MM.1S (cell line): Measurements from ENCODE around the gene CNOT2.

ENCODE experiments used
- DNase-seq: peaks from one replicate; pipeline ENCODE4 v3.0.0-alpha.2; 2015
- H2AFZ ChIP-seq: fragments of 300-600 bp; sonication (generic); 2 replicates; pipeline ENCODE4 v1.6.0; 2016; ENCODE audit warnings: antibody characterized with exemption, low read length
- H3F3A ChIP-seq: fragments of 300-600 bp; sonication (generic); 2 replicates; pipeline ENCODE4 v1.6.1; 2016; ENCODE audit warnings: mild to moderate bottlenecking, antibody characterized with exemption, low read length, moderate library complexity, mixed read lengths; ENCODE audit not compliant: insufficient read depth
- H3K27ac ChIP-seq: fragments of 300-600 bp; sonication (generic); 2 replicates; pipeline ENCODE4 v1.5.1; 2016; ENCODE audit warnings: mild to moderate bottlenecking, low read length
- H3K27me3 ChIP-seq: fragments of 300-600 bp; sonication (generic); replicated peaks from 2 replicates; pipeline ENCODE4 v1.6.0; 2016; ENCODE audit warnings: low read length; ENCODE audit not compliant: insufficient read depth
- H3K36me3 ChIP-seq: fragments of 300-600 bp; sonication (generic); replicated peaks from 2 replicates; pipeline ENCODE4 v1.6.1; 2016; ENCODE audit warnings: mild to moderate bottlenecking, low read length, mixed read lengths; ENCODE audit not compliant: insufficient read depth
- H3K4me1 ChIP-seq: fragments of 300-600 bp; sonication (generic); 2 replicates; pipeline ENCODE4 v1.6.1; 2016; ENCODE audit warnings: low read length, mixed read lengths
- H3K4me2 ChIP-seq: fragments of 300-600 bp; sonication (generic); 2 replicates; pipeline ENCODE4 v1.6.0; 2016; ENCODE audit warnings: low read depth, low read length
- H3K4me3 ChIP-seq: fragments of 300-600 bp; sonication (generic); 2 replicates; pipeline ENCODE4 v1.5.1; 2016; ENCODE audit warnings: low read length, mixed read lengths
- H3K79me2 ChIP-seq: fragments of 300-600 bp; sonication (generic); 2 replicates; pipeline ENCODE4 v1.6.1; 2016; ENCODE audit warnings: mixed run types, low read length, mixed read lengths
- H3K9ac ChIP-seq: fragments of 300-600 bp; sonication (generic); 2 replicates; pipeline ENCODE4 v1.6.1; 2016; ENCODE audit warnings: low read length, mixed read lengths
- H3K9me2 ChIP-seq: fragments of 300-600 bp; sonication (generic); replicated peaks from 2 replicates; pipeline ENCODE4 v1.6.1; 2016; ENCODE audit warnings: mild to moderate bottlenecking, low read length, mixed read lengths; ENCODE audit not compliant: insufficient read depth
- H3K9me3 ChIP-seq: fragments of 300-600 bp; sonication (generic); replicated peaks from 2 replicates; pipeline ENCODE4 v1.6.1; 2016; ENCODE audit warnings: mild to moderate bottlenecking, low read length, mixed read lengths; ENCODE audit not compliant: insufficient read depth
- H4K20me1 ChIP-seq: fragments of 300-600 bp; sonication (generic); 2 replicates; pipeline ENCODE4 v1.6.1; 2016; ENCODE audit warnings: mild to moderate bottlenecking, low read length, moderate library complexity, mixed read lengths; ENCODE audit not compliant: insufficient read depth
- EZH2 ChIP-seq: fragments of 300-600 bp; sonication (generic); optimal IDR thresholded peaks from 2 replicates; pipeline ENCODE3; 2017; ENCODE audit warnings: low read depth, mild to moderate bottlenecking, antibody characterized with exemption, low read length, mixed read lengths
- EZH2phosphoT487 ChIP-seq: fragments of 300-600 bp; sonication (generic); IDR thresholded peaks from 2 replicates; pipeline ENCODE4 v1.6.1; 2018; ENCODE audit warnings: antibody characterized with exemption, low read length
- TF ChIP-seq, protein P1 (sequence below): fragments of 300-600 bp; sonication (generic); IDR thresholded peaks from 2 replicates; pipeline ENCODE4 v1.5.1; 2016; ENCODE audit warnings: antibody characterized with exemption, low read length, mixed read lengths

Gene CNOT2

DNA sequence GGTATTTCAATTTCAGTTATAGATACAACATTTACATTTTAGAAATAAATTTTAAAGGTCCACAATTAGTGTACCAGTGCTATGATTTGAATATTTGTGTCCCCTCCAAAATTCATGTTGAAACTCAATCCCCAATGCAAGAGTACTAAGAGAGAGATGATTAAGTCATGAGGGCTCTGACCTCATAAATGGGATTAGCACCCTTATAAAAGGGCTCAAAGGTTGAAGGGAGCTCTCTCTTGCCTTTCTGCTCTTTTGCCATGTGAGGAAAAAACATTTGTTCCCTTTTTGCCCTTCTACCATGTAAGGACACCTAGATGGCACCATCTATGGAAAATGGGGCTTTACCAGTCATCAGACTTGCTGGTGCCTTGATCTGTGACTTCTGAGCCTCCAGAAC lies 25.8 kb upstream of the CNOT2 start:
- H3F3A ChIP-seq: no peaks in the 10 kb centered on the region
- no peak overlapping the region for H2AFZ ChIP-seq
- no peak for DNase-seq
- H3K79me2 ChIP-seq: no peaks in the 10 kb centered on the region
- no peak for TF ChIP-seq EZH2phosphoT487
- TF ChIP-seq EZH2: no peak
- H3K9me3 ChIP-seq: no peaks in the 10 kb centered on the region
- no peaks in the 10 kb centered on the region for H4K20me1 ChIP-seq
- no peaks in the 10 kb centered on the region; the same call in 1 of the 2 replicates for H3K36me3 ChIP-seq
- no peak overlapping the region for H3K27ac ChIP-seq
- no peak overlapping the region for H3K4me2 ChIP-seq
- no peak overlapping the region for H3K9ac ChIP-seq
- no peaks in the 10 kb centered on the region for H3K27me3 ChIP-seq
- H3K4me1 ChIP-seq: no peaks in the 10 kb centered on the region
- no peak overlapping the region for H3K4me3 ChIP-seq
- H3K9me2 ChIP-seq: 0 out of 2 replicates have a peak, but pooled peaks cover 3% of the 10 kb centered on the region

DNA sequence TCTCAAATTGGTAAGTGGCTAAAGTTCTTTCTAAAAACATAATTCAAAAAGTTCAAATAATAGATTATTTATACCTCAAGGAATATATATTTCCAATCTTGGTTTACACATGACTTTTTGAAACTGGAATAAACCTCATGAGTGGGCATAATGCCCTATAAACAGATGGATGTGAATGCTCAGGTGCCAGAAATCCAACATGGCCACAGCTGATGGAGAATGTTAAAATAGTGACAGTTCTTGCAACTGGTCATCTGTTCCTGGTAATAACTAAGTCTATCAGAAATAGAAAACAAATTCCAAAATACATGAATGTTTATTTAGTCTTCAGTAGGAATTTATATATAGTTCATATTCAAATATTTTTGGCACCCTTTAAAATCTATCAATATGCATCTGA lies 21.6 kb upstream of the CNOT2 start:
- DNase-seq: no peak
- Histone ChIP-seq H3K79me2 (no peaks in the 10 kb centered on the region), H3K4me1 (no peaks in the 10 kb centered on the region), H3K4me2 (no peak overlapping the region), H2AFZ (no peak overlapping the region), H3K9me2 (0 out of 2 replicates have a peak, but pooled peaks cover 3% of the 10 kb centered on the region), H3K27ac (no peak overlapping the region), H3K9ac (no peak overlapping the region), H4K20me1 (no peaks in the 10 kb centered on the region), H3K27me3 (no peaks in the 10 kb centered on the region), H3K4me3 (no peak overlapping the region), H3F3A (no peaks in the 10 kb centered on the region), H3K9me3 (no peaks in the 10 kb centered on the region), H3K36me3 (no peaks in the 10 kb centered on the region; the same call in 1 of the 2 replicates)
- TF ChIP-seq EZH2phosphoT487 (no peak), EZH2 (no peak)
- TF ChIP-seq, protein P1, sequence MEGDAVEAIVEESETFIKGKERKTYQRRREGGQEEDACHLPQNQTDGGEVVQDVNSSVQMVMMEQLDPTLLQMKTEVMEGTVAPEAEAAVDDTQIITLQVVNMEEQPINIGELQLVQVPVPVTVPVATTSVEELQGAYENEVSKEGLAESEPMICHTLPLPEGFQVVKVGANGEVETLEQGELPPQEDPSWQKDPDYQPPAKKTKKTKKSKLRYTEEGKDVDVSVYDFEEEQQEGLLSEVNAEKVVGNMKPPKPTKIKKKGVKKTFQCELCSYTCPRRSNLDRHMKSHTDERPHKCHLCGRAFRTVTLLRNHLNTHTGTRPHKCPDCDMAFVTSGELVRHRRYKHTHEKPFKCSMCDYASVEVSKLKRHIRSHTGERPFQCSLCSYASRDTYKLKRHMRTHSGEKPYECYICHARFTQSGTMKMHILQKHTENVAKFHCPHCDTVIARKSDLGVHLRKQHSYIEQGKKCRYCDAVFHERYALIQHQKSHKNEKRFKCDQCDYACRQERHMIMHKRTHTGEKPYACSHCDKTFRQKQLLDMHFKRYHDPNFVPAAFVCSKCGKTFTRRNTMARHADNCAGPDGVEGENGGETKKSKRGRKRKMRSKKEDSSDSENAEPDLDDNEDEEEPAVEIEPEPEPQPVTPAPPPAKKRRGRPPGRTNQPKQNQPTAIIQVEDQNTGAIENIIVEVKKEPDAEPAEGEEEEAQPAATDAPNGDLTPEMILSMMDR: no peak

DNA sequence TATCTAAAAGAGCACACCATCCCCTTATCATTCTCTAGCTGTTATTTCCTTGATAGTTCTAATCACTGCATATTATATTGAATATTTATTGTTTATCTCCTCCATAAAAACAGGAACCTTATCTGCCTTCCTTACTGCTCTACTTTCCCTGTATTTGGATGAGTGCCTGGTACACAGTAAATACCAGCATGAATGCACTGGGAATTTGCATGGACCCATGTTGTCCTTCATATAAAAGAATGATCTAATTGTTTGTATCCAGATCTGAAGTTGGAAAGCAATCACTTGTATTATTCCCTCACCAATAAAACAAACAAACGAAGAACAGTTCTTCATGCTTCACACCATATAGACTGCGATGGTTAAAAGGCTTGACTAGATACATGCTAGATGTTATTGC lies 15.3 kb upstream of the CNOT2 start:
- no peak overlapping the region for H3K4me2 ChIP-seq
- no peaks in the 10 kb centered on the region for H3K27me3 ChIP-seq
- H3K9ac ChIP-seq: no peak overlapping the region
- no peaks in the 10 kb centered on the region for H3K79me2 ChIP-seq
- no peaks in the 10 kb centered on the region for H3K9me3 ChIP-seq
- no peak overlapping the region for H3K4me3 ChIP-seq
- no peak for TF ChIP-seq EZH2phosphoT487
- TF ChIP-seq EZH2: no peak
- TF ChIP-seq, protein P1: no peak
- H4K20me1 ChIP-seq: no peaks in the 10 kb centered on the region
- no peak for DNase-seq
- no peaks in the 10 kb centered on the region for H3K9me2 ChIP-seq
- H3F3A ChIP-seq: no peaks in the 10 kb centered on the region
- no peak overlapping the region for H2AFZ ChIP-seq
- no peak overlapping the region for H3K27ac ChIP-seq
- no peaks in the 10 kb centered on the region for H3K36me3 ChIP-seq
- H3K4me1 ChIP-seq: no peaks in the 10 kb centered on the region

DNA sequence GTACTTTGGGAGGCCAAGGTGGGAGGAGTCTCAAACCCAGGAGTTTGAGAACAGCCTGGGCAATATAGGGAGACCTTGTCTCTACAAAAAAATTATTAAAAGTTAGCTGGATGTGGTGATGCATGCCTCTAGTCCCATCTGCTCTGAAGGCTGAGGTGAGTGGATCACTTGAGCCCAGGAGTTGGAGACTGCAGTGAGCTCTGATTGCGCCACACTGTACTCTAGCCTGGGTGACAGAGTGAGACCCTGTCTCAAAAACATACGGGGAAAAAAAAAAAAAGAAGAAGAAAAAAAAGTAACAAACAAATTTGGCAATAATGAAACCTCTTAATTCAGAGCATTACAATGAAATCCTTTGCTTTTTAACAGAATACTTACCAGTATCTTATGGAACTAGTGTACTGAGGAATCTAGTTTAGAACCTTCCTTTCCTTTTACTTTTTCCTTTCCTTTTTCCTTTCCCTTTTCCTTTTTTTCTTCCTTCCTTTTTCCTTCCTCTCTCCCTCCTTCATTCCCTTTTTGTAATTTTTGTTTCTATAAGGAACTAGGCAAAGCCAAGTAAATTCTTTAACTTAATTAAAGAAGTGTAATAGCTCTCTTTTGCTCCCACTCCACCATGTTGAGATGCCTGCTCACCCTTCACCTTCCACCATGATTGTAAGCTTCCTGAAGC lies 12.2 kb upstream of the CNOT2 start:
- DNase-seq: no peak
- Histone ChIP-seq H3K27ac (no peak overlapping the region), H3K9me3 (no peaks in the 10 kb centered on the region), H4K20me1 (no peaks in the 10 kb centered on the region), H3K4me3 (no peak overlapping the region), H3K9me2 (no peaks in the 10 kb centered on the region), H3K79me2 (no peaks in the 10 kb centered on the region), H3F3A (no peaks in the 10 kb centered on the region), H3K4me1 (no peaks in the 10 kb centered on the region), H2AFZ (no peak overlapping the region), H3K4me2 (no peak overlapping the region), H3K9ac (no peak overlapping the region), H3K27me3 (no peaks in the 10 kb centered on the region), H3K36me3 (no peaks in the 10 kb centered on the region)
- no peak for TF ChIP-seq EZH2phosphoT487
- TF ChIP-seq, protein P1: no peak
- TF ChIP-seq EZH2: no peak
